Caco-2 (cell line): ENCODE data around the gene NUDT6. TPM values are rescaled to one million over a fixed set of nuclear protein-coding genes. Genes with fewer than 3 reads are reported as not detected.

Experiments used
- BruUV-seq: library from RNA; stranded (reverse); fragments of 400-500 nt; replicated peaks from 2 replicates; lab custom pipeline; 2021; lab: Mats Ljungman, UMichigan
- CTCF ChIA-PET: fragments of 300-600 bp; sonication (Branson Sonifier 250); formaldehyde crosslinking; loops from one replicate; lab custom pipeline; 2022; ENCODE audit warnings: antibody characterized with exemption; lab: Charles Lee
- POLR2A ChIA-PET: fragments of 300-600 bp; sonication (Branson Sonifier 250); formaldehyde crosslinking; loops from one replicate; lab custom pipeline; 2022; ENCODE audit warnings: antibody characterized with exemption; lab: Charles Lee
- DNase-seq, 2 experiments: peaks; one replicate each; pipeline versions ENCODE4 v3.0.0 to v3.0.0-alpha.2; 2020 to 2022
- H3K27me3 ChIP-seq: replicated peaks from 2 replicates; pipeline ENCODE4 v1.6.0; 2011; ENCODE audit warnings: low read length; ENCODE audit not compliant: control insufficient read depth, insufficient read depth
- H3K36me3 ChIP-seq: 2 replicates; pipeline ENCODE4 v1.5.1; 2011; ENCODE audit warnings: low read length; ENCODE audit not compliant: control insufficient read depth, insufficient read depth
- H3K4me1 ChIP-seq: fragments of 250-450 bp; sonication (Bioruptor Pico); 2 replicates; pipeline ENCODE4 v1.5.1; 2020; ENCODE audit warnings: mild to moderate bottlenecking
- H3K4me3 ChIP-seq: 2 replicates; pipeline ENCODE4 v1.5.1; 2011; ENCODE audit warnings: low read depth, mild to moderate bottlenecking, control low read depth, low read length
- H3K9me3 ChIP-seq: fragments of 250-450 bp; sonication (Bioruptor Pico); 2 replicates; pipeline ENCODE4 v1.5.1; 2020; ENCODE audit warnings: mild to moderate bottlenecking, moderate library complexity
- H3K27ac Mint-ChIP-seq: one replicate; pipeline ENCODE4 v1.8.0; 2022; ENCODE audit warnings: mixed read lengths; ENCODE audit not compliant: unreplicated experiment
- H3K27me3 Mint-ChIP-seq: one replicate; pipeline ENCODE4 v1.8.0; 2022; ENCODE audit warnings: mixed read lengths; ENCODE audit not compliant: insufficient read depth, unreplicated experiment
- H3K36me3 Mint-ChIP-seq: one replicate; pipeline ENCODE4 v1.8.0; 2022; ENCODE audit warnings: mild to moderate bottlenecking, mixed read lengths; ENCODE audit not compliant: insufficient read depth, unreplicated experiment
- H3K4me1 Mint-ChIP-seq: one replicate; pipeline ENCODE4 v1.8.0; 2022; ENCODE audit warnings: low read depth, mixed read lengths; ENCODE audit not compliant: unreplicated experiment
- H3K4me3 Mint-ChIP-seq: one replicate; pipeline ENCODE4 v1.8.0; 2022; ENCODE audit warnings: mild to moderate bottlenecking, moderate library complexity, mixed read lengths; ENCODE audit not compliant: unreplicated experiment
- H3K9me3 Mint-ChIP-seq: one replicate; pipeline ENCODE4 v1.8.0; 2022; ENCODE audit warnings: mixed read lengths; ENCODE audit not compliant: unreplicated experiment
- CTCF ChIP-seq, 2 experiments: fragments of 200-600 bp in 1 of 2; IDR thresholded peaks; 1 replicate in 1 of 2; 2 replicates in 1 of 2; pipeline versions ENCODE4 v1.5.1 to v1.8.0; 2011 to 2022; ENCODE audit warnings: antibody characterized with exemption in 1 of 2, control low read depth in 1 of 2, inconsistent platforms in 1 of 2, low read depth in 1 of 2, low read length in 1 of 2, mild to moderate bottlenecking in 1 of 2, moderate library complexity in 1 of 2; ENCODE audit not compliant: insufficient read depth in 1 of 2, severe bottlenecking in 1 of 2, unreplicated experiment in 1 of 2
- intact Hi-C: fragments of 100-400 bp; cut with micrococcal nuclease; formaldehyde crosslinking; loops from one replicate; pipeline ENCODE4 v1.10.0; 2022; ENCODE audit not compliant: unreplicated experiment
- total RNA-seq: library from RNA; stranded (reverse); gene quantifications from 2 replicates; pipeline ENCODE4 v1.2.3, GENCODE V29; 2022

The NUDT6 gene
- total RNA-seq, 1 experiment from 2014 or later = 5.3 TPM

- Mint-ChIP-seq H3K27me3 (no peaks in the 10 kb centered on the region), H3K36me3 (no peaks in the 10 kb centered on the region), H3K9me3 (no peaks in the 10 kb centered on the region), H3K4me3 (no peak overlapping the region), H3K4me1 (no peaks in the 10 kb centered on the region), H3K27ac (no peak overlapping the region)
- Histone ChIP-seq H3K9me3 (no peaks in the 10 kb centered on the region), H3K27me3 (no peaks in the 10 kb centered on the region), H3K4me1 (no peaks in the 10 kb centered on the region), H3K36me3 (no peaks in the 10 kb centered on the region), H3K4me3 (no peak overlapping the region)
- intact Hi-C loops = no loop called here
- CTCF ChIA-PET = no interaction called here
- DNase-seq = no peak
- POLR2A ChIA-PET = no interaction called here
- TF ChIP-seq CTCF (IDR thresholded peaks at IDR 0.05; ENCODE audit: insufficient read depth in 1 of 2, low read depth in 1 of 2, low read length in 1 of 2, severe bottlenecking in 1 of 2, unreplicated experiment in 1 of 2) = no peak
- BruUV-seq = no TSS peak
Observed at GRCh38 chr4:122953924-122954323, 31.5 kb upstream of the NUDT6 start.

- H3K4me1 ChIP-seq = no peaks in the 10 kb centered on the region
- Mint-ChIP-seq H3K4me3 (no peak overlapping the region), H3K27me3 (no peaks in the 10 kb centered on the region), H3K9me3 (no peaks in the 10 kb centered on the region), H3K27ac (no peak overlapping the region), H3K4me1 (no peaks in the 10 kb centered on the region), H3K36me3 (no peaks in the 10 kb centered on the region)
- no peaks in the 10 kb centered on the region for H3K9me3 ChIP-seq
- no peak for TF ChIP-seq CTCF (IDR thresholded peaks at IDR 0.05; ENCODE audit: insufficient read depth in 1 of 2, low read depth in 1 of 2, low read length in 1 of 2, severe bottlenecking in 1 of 2, unreplicated experiment in 1 of 2)
- no peaks in the 10 kb centered on the region for H3K27me3 ChIP-seq
- H3K36me3 ChIP-seq = peaks cover 2% of the 10 kb centered on the region; the same call in 1 of the 2 replicates
- no peak overlapping the region for H3K4me3 ChIP-seq
- intact Hi-C loops = no loop called here
- BruUV-seq = no TSS peak
- no peak for DNase-seq
- CTCF ChIA-PET = no interaction called here
- POLR2A ChIA-PET = no interaction called here
Observed at GRCh38 chr4:122952028-122952427, 29.6 kb upstream of the NUDT6 start.

GRCh38 chr4:122948671-122949070 is 26.3 kb upstream of the NUDT6 start:
- no TSS peak for BruUV-seq
- Mint-ChIP-seq H3K9me3 (no peaks in the 10 kb centered on the region), H3K4me1 (no peaks in the 10 kb centered on the region), H3K27me3 (no peaks in the 10 kb centered on the region), H3K4me3 (no peak overlapping the region), H3K27ac (no peak overlapping the region), H3K36me3 (peaks cover 6% of the 10 kb centered on the region)
- ChIA-PET CTCF (no interaction called here), POLR2A (no interaction called here)
- no peak for DNase-seq
- H3K4me3 ChIP-seq = no peak overlapping the region
- intact Hi-C loops = no loop called here
- no peaks in the 10 kb centered on the region for H3K27me3 ChIP-seq
- no peak for TF ChIP-seq CTCF (IDR thresholded peaks at IDR 0.05; ENCODE audit: insufficient read depth in 1 of 2, low read depth in 1 of 2, low read length in 1 of 2, severe bottlenecking in 1 of 2, unreplicated experiment in 1 of 2)
- H3K36me3 ChIP-seq = peaks cover 2% of the 10 kb centered on the region; the same call in 1 of the 2 replicates
- H3K9me3 ChIP-seq = no peaks in the 10 kb centered on the region
- no peaks in the 10 kb centered on the region for H3K4me1 ChIP-seq
